Activated T-cell treated with anti-CD3 and anti-CD28 coated beads for 24 hours (primary cell): ENCODE measurements around the gene BMP5.
"Not testable (repeated sequence)": the region's sequence is repeated elsewhere in the genome, so short reads cannot be mapped to it uniquely, and the experiment has no call there.

Experiments
- DNase-seq: peaks from one replicate; pipeline ENCODE4 v3.0.0-alpha.2; 2020; ENCODE audit warnings: low read depth

Gene BMP5

GRCh38 chr6:55875400-55875799, at the start of gene BMP5:
Gene BMP5 (minus strand): TSS chr6:55875590. CDS start chr6:55874865, 725 bp downstream.
- DNase-seq = no peak

GRCh38 chr6:55922406-55922805, 47.0 kb upstream of the BMP5 start:
- DNase-seq = no peak

GRCh38 chr6:55919716-55920308, 44.4 kb upstream of the BMP5 start:
- DNase-seq = no peak

GRCh38 chr6:55918639-55919038, 43.2 kb upstream of the BMP5 start:
- no peak for DNase-seq

GRCh38 chr6:55917751-55918415, 42.5 kb upstream of the BMP5 start:
- no peak for DNase-seq

- no peak for DNase-seq
These were observed 40.8 kb upstream of the BMP5 start for GRCh38 chr6:55916188-55916587.

GRCh38 chr6:55913228-55914195, 38.1 kb upstream of the BMP5 start:
- no peak for DNase-seq

- not testable (repeated sequence) for DNase-seq
These were observed 35.1 kb upstream of the BMP5 start for GRCh38 chr6:55910466-55910865.

GRCh38 chr6:55909911-55910310, 34.5 kb upstream of the BMP5 start:
- DNase-seq = not testable (repeated sequence)

- no peak for DNase-seq
These were observed 27.4 kb upstream of the BMP5 start for GRCh38 chr6:55902796-55903195.

GRCh38 chr6:55901765-55902270, 26.4 kb upstream of the BMP5 start:
- DNase-seq = no peak

- DNase-seq = no peak
These were observed 23.0 kb upstream of the BMP5 start for GRCh38 chr6:55898342-55898741.

GRCh38 chr6:55897346-55897745, 22.0 kb upstream of the BMP5 start:
- no peak for DNase-seq

GRCh38 chr6:55895972-55896730, 20.8 kb upstream of the BMP5 start:
- no peak for DNase-seq

- no peak for DNase-seq
These were observed 17.5 kb upstream of the BMP5 start for GRCh38 chr6:55892749-55893357.

GRCh38 chr6:55888917-55889316, 13.5 kb upstream of the BMP5 start:
- DNase-seq = no peak

GRCh38 chr6:55886185-55886836, 10.9 kb upstream of the BMP5 start:
- no peak for DNase-seq

- DNase-seq = no peak
These were observed 7.6 kb upstream of the BMP5 start for GRCh38 chr6:55882718-55883569.

- DNase-seq = no peak
These were observed 1.9 kb upstream of the BMP5 start for GRCh38 chr6:55877283-55877682.

- DNase-seq = no peak
These were observed 1.1 kb downstream of the BMP5 start for GRCh38 chr6:55874316-55874715.
